CD4-positive, alpha-beta T cell (primary cell): Measurements from ENCODE around the gene NEU1. TPM values are rescaled to one million over a fixed set of nuclear protein-coding genes. Genes with fewer than 3 reads are reported as not detected.
"Not testable (repeated sequence)": the region's sequence is repeated elsewhere in the genome, so short reads cannot be mapped to it uniquely, and the experiment has no call there.

Experiments used
- ATAC-seq: fragments of 200-7000 bp; cut with Tn5 transposase; one replicate; pipeline ENCODE4 v1.10.0; 2022; ENCODE audit warnings: mild to moderate bottlenecking; ENCODE audit not compliant: poor library complexity
- CTCF ChIA-PET: fragments of 350-600 bp; sonication (Branson Sonifier 250); formaldehyde crosslinking; loops from one replicate; lab custom pipeline; 2021; ENCODE audit warnings: antibody characterized with exemption, inconsistent platforms; lab: Charles Lee
- POLR2A ChIA-PET: fragments of 350-600 bp; sonication (Branson Sonifier 250); formaldehyde crosslinking; loops from one replicate; lab custom pipeline; 2021; ENCODE audit warnings: antibody characterized with exemption, inconsistent platforms; lab: Charles Lee
- DNase-seq, 14 experiments: peaks; one replicate each; pipeline ENCODE4 v3.0.0-alpha.2; 2013 to 2020; ENCODE audit warnings: mixed read lengths in 2 of 14
- H3K27ac ChIP-seq, 2 donors: one replicate each; pipeline versions ENCODE4 v1.5.1 to v1.7.0; 2013; ENCODE audit warnings: low read length in 2 of 2, low read depth in 1 of 2, mild to moderate bottlenecking in 1 of 2
- H3K27me3 ChIP-seq, 2 experiments: 1 replicate in 1 of 2; 2 replicates in 1 of 2; pipeline versions ENCODE4 v1.6.1 to v1.7.0; 2013; ENCODE audit warnings: low read length in 2 of 2, control low read depth in 1 of 2, mild to moderate bottlenecking in 1 of 2, moderate library complexity in 1 of 2; ENCODE audit not compliant: insufficient read depth in 2 of 2, control insufficient read depth in 1 of 2
- H3K36me3 ChIP-seq: one replicate; pipeline ENCODE4 v1.6.1; 2013; ENCODE audit warnings: low read length, control low read depth; ENCODE audit not compliant: insufficient read depth
- H3K4me1 ChIP-seq: one replicate; pipeline ENCODE4 v1.6.1; 2013; ENCODE audit warnings: low read length, control low read depth; ENCODE audit not compliant: insufficient read depth
- H3K4me3 ChIP-seq: one replicate; pipeline ENCODE4 v1.5.1; 2013; ENCODE audit warnings: mild to moderate bottlenecking, low read length, moderate library complexity
- H3K9me3 ChIP-seq, 2 experiments: 1 replicate in 1 of 2; 2 replicates in 1 of 2; pipeline versions ENCODE4 v1.6.1 to v1.7.0; 2013; ENCODE audit warnings: low read length in 2 of 2, mild to moderate bottlenecking in 2 of 2, control low read depth in 1 of 2, moderate library complexity in 1 of 2; ENCODE audit not compliant: control insufficient read depth in 1 of 2, insufficient read depth in 1 of 2
- H3K27ac Mint-ChIP-seq: one replicate; pipeline ENCODE4 v1.8.0; 2020; ENCODE audit warnings: mixed read lengths
- H3K27me3 Mint-ChIP-seq: one replicate; pipeline ENCODE4 v1.8.0; 2021; ENCODE audit warnings: mixed read lengths
- H3K36me3 Mint-ChIP-seq: one replicate; pipeline ENCODE4 v1.8.0; 2021; ENCODE audit warnings: low read depth, mixed read lengths
- H3K4me1 Mint-ChIP-seq: one replicate; pipeline ENCODE4 v1.8.0; 2021; ENCODE audit warnings: low read depth, mixed read lengths
- H3K4me3 Mint-ChIP-seq: one replicate; pipeline ENCODE4 v1.8.0; 2020; ENCODE audit warnings: mild to moderate bottlenecking, mixed read lengths
- H3K9me3 Mint-ChIP-seq: one replicate; pipeline ENCODE4 v1.8.0; 2020; ENCODE audit warnings: mixed read lengths
- intact Hi-C, 2 experiments: fragments of 100-400 bp; cut with DNase I in 1 of 2; cut with micrococcal nuclease in 1 of 2; formaldehyde crosslinking; loops; one replicate each; pipeline versions ENCODE4 v1.15.1 to v1.9.0; 2023 to 2025; cut with DNase I, micrococcal nuclease
- total RNA-seq, 174 experiments: library from RNA in 2 of 174; stranded (reverse) in 2 of 174; gene quantifications; one replicate each; pipeline ENCODE4 v1.2.3 and lab custom pipeline; 2021 to 2026
- TF ChIP-seq, protein P1 (sequence below): fragments of 200-600 bp; IDR thresholded peaks from one replicate; pipeline ENCODE4 v1.8.0; 2022; ENCODE audit warnings: antibody characterized with exemption, mild to moderate bottlenecking

NEU1 gene
- total RNA-seq, 2 experiments from 2014 or later = 19.7 to 21.1 TPM

DNA sequence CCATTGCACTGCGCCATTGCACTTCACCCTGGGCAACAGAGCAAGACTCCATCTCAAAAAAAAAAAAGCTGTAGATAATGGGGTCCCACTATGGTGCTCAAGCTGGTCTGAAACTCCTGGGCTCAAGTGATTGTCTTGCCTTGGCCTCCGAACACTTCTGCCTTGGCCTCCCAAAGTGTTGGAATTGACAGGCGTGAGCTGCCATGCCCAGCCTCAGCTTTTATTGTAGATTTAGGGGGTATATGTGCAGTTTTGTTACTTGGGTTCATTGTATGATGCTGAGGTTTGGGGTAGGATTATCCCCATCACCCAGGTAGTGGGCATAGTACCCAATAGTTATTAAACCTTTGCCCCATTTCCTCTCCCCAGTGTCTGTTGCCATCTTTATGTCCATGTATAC lies 23.7 kb downstream of the NEU1 start:
- Histone ChIP-seq H3K36me3 (peaks cover 54% of the 10 kb centered on the region), H3K27ac (no peak overlapping the region), H3K4me3 (no peak overlapping the region), H3K27me3 (no peaks in the 10 kb centered on the region), H3K9me3 (no peaks in the 10 kb centered on the region), H3K4me1 (peaks cover 40% of the 10 kb centered on the region)
- Mint-ChIP-seq H3K27me3 (no peaks in the 10 kb centered on the region), H3K4me1 (peaks cover 44% of the 10 kb centered on the region), H3K4me3 (peak overlapping the region; percentile 59), H3K27ac (peak overlapping the region; percentile 62), H3K36me3 (peaks cover 71% of the 10 kb centered on the region), H3K9me3 (no peaks in the 10 kb centered on the region)
- DNase-seq (no peak), ATAC-seq (no peak)
- TF ChIP-seq, protein P1, sequence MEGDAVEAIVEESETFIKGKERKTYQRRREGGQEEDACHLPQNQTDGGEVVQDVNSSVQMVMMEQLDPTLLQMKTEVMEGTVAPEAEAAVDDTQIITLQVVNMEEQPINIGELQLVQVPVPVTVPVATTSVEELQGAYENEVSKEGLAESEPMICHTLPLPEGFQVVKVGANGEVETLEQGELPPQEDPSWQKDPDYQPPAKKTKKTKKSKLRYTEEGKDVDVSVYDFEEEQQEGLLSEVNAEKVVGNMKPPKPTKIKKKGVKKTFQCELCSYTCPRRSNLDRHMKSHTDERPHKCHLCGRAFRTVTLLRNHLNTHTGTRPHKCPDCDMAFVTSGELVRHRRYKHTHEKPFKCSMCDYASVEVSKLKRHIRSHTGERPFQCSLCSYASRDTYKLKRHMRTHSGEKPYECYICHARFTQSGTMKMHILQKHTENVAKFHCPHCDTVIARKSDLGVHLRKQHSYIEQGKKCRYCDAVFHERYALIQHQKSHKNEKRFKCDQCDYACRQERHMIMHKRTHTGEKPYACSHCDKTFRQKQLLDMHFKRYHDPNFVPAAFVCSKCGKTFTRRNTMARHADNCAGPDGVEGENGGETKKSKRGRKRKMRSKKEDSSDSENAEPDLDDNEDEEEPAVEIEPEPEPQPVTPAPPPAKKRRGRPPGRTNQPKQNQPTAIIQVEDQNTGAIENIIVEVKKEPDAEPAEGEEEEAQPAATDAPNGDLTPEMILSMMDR = no peak
- POLR2A ChIA-PET = interaction anchor here (1.4 to 2.7 kb wide), 2 partner anchors 11 to 23 kb away, joined by 5 to 8 read pairs; partner anchors contain the start of genes HSPA1B and NEU1
- CTCF ChIA-PET = interaction anchor here (1.7 to 2.2 kb wide), 2 partner anchors 25 to 48 kb away, joined by 4 to 6 read pairs; no protein-coding TSS in a partner anchor
- intact Hi-C loops = loop anchor here in 1 of 2 experiments (10.0 kb wide), 1 partner anchor 254 kb away; the partner anchor contains the start of genes LST1 and LTB

DNA sequence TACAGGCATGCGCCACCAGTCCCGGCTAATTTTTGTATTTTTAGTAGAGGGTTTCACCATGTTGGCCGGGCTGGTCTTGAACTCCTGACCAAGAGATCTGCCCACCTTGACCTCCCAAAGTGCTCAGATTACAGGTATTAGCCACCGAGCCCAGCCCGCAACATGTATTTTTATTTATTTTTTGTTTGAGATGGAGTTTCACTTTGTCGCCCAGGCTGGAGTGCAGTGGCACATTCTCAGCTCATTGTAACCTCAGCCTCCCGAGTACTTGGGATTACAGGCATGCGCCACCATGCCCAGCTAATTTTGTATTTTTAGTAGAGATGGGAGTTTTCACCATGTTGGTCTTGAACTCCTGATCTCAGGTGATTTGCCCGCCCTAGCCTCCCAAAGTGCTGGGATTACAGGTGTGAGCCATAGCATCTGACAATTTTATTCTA lies 24.5 kb downstream of the NEU1 start:
- H3K4me1 Mint-ChIP-seq = peaks cover 44% of the 10 kb centered on the region
- POLR2A ChIA-PET = interaction anchor here (0.6 to 2.7 kb wide), 3 partner anchors 12 to 279 kb away, joined by 4 to 8 read pairs (median 4); partner anchors contain the start of gene NEU1

DNA sequence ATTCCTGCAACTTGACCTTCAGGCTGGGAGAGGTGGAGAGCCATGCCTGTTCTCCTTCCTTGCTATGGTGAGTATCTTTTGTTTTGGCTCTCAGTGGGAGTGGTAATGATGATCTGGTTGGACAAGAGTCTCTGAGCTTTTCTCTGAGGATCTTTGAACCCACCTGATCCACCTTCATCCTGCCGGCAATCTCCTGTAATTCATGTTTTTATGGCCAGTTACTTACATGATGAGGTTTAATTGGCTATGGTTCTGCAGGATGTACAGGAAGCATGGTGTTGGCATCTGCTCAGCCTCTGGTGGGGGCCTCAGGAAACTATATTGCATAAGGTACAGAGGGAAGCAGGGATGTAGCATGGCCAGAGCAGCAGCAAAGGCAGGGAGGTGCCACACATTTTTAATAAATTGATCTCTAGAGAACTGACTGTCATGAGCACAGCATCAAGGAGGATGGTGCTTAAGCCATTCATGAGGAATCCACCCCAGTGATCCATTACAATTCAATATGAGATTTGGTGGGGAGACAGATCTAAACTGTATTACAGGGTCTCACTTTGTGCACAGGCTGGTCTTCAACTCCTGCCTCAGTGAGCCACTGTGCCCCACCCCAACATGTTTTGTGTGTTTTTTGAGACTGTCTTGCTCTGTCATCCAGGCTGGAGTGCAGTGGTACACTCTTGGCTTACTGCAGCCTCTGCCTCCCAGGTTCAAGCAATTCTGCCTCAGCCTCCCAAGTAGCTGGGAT lies 25.1 kb downstream of the NEU1 start:
- Histone ChIP-seq H3K27ac (peak overlapping the region; percentile 38 to 97), H3K9me3 (no peaks in the 10 kb centered on the region), H3K36me3 (peaks cover 54% of the 10 kb centered on the region), H3K27me3 (no peaks in the 10 kb centered on the region), H3K4me1 (peaks cover 48% of the 10 kb centered on the region), H3K4me3 (peak overlapping the region; percentile 94)
- ATAC-seq (no peak), DNase-seq (no peak)
- H3K36me3 Mint-ChIP-seq = peaks cover 71% of the 10 kb centered on the region
- intact Hi-C loops = loop anchor here in 1 of 2 experiments (10.0 kb wide), 1 partner anchor 253 kb away; the partner anchor contains the start of genes LST1 and LTB
- TF ChIP-seq, protein P1 = no peak
- peak overlapping the region; percentile 98 for H3K27ac Mint-ChIP-seq
- peaks cover 44% of the 10 kb centered on the region for H3K4me1 Mint-ChIP-seq
- no peaks in the 10 kb centered on the region for H3K27me3 Mint-ChIP-seq
- ChIA-PET POLR2A (interaction anchor here (0.6 to 3.6 kb wide), 8 partner anchors 11 to 185 kb away, joined by 3 to 36 read pairs (median 5); partner anchors contain the start of genes ABHD16A, BAG6, DDAH2 and NEU1), CTCF (interaction anchor here (1.3 to 2.2 kb wide), 2 partner anchors 10 to 26 kb away, joined by 3 to 6 read pairs; partner anchors contain the start of gene HSPA1B)
- H3K4me3 Mint-ChIP-seq = peak overlapping the region; percentile 96
- H3K9me3 Mint-ChIP-seq = no peaks in the 10 kb centered on the region

More for the DNA sequence above, 24.5 kb downstream of the NEU1 start:
- DNase-seq, H3K4me3 Mint-ChIP-seq, ATAC-seq, H3K9me3 Mint-ChIP-seq, H3K27me3 ChIP-seq, H3K27me3 Mint-ChIP-seq, H3K9me3 ChIP-seq: not testable (repeated sequence)
- Mint-ChIP-seq H3K36me3 (peaks cover 71% of the 10 kb centered on the region), H3K27ac (peak overlapping the region; percentile 98)
- Histone ChIP-seq H3K4me1 (peaks cover 47% of the 10 kb centered on the region), H3K4me3 (peak overlapping the region; percentile 94), H3K27ac (peak overlapping the region; percentile 23 to 27), H3K36me3 (peaks cover 54% of the 10 kb centered on the region)
- CTCF ChIA-PET = interaction anchor here (2.2 kb wide), 1 partner anchor 26 kb away, joined by 6 read pairs; no protein-coding TSS in a partner anchor
- intact Hi-C loops = loop anchor here in 1 of 2 experiments (10.0 kb wide), 1 partner anchor 253 kb away; the partner anchor contains the start of genes LST1 and LTB
